GM18858 (cell line): ENCODE measurements around the gene STX10.

Source experiments
- ATAC-seq: cut with Tn5 transposase; IDR thresholded peaks from one replicate; pipeline ENCODE4 v1.9.1; 2021; ENCODE audit not compliant: unreplicated experiment

The STX10 gene

DNA sequence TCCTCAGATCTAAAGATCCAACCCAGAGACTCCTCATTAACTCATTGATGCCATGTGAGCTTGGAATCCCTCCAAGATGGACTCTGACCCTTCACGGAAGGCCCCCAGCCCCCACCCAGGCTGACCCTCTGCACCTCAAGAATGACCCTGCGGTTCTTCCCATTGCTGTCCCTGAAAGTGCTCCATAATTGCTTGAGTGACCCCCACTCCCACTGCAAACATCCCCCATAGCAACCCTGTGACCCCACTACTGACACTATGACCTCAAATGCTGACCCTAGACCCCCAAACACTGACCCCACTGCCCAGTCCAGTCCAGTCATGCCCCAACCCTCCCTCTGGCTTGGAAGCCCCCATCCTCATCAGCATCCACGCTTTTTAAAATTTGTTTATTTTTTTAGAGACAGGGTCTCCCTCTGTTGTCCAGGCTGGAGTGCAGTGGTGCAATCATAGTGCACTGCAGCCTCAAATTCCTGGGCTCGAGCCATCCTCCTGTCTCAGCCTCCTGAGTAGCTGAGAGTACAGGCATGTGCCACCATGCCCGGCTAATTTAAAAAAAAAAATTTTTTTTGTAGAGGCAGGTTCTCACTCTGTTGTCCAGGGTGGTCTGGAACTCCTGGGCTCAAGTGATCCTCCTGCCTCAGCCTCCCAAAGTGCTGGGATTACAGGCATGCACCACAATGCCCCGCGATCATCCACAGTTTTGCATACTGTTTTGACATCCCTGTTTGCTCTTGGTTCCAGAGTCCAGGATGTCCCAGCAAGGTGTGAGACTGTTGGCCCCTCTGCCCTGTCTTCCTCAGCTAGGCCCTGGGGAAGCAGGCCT is 48.4 kb downstream of the STX10 start:
- ATAC-seq: no peak

GRCh38 chr19:13100841-13101589 is 49.2 kb downstream of the STX10 start:
- no peak for ATAC-seq

DNA sequence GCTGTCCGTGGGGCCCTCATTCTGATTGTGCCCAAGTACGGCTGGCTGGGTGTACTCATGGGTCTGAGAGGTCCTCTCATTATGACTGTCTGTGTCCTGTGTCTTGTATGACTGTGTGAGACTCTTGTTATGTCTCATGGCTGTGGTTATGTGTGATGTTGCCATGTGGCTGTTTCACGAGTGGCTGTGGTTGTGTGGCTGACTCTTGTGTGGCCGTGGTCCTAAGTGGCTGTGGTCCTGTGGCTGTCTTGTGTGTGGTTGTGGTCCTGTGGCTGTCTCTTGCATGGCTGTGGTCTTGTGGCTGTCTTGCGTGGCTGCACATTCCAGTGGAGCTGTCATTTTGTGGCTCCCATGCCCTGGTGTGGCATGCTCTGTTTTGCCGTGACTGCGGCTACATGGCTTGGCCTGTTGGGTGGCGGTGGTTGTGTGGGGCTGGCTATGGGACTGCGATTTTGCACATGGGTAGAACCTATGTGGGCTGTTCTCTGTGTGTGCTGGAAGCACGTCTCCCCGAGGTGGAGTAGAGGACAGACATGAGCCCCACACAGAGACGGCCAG is 50.1 kb downstream of the STX10 start:
- no peak for ATAC-seq

- ATAC-seq: no peak
Measured at GRCh38 chr19:13099073-13099999, 50.8 kb downstream of the STX10 start.

DNA sequence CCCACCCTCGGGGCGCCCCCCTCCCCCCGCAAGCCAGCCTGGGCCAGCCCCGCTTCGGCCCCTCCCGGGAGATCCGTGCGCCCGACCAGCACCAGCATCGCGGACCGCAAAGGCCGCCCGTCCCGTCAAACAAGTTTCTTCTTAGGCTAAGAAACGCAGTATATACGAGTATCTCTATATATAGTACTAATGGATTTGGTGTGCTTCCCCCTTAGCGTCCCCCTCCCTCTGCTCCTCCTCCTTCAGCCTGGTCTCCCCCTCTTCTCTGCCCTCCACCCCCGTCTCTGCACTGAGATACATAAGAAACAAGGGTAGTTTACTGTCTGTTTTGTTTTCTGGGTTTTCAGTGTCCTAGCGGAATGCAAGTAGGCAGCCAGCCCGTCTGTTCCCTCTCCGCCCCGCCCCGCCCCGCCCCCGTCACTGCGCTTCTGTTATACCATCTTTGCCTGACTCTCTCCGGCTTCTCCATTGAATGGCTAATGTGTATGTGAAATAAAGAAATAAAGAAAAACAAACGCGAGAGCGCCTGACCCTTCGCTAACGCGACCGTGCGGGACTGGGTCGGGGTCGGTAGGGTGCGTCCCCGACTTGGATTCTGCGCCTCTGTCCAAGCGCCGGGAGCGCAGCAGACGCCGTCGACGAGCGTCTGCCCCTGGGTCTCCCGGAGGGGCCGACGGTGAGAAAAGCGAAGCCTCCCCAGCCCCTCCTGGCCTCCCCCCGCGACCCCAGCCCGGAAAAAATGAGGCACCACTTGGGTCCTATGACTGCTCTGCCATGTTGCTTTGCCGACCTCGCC is 51.7 kb downstream of the STX10 start:
- ATAC-seq: no peak

DNA sequence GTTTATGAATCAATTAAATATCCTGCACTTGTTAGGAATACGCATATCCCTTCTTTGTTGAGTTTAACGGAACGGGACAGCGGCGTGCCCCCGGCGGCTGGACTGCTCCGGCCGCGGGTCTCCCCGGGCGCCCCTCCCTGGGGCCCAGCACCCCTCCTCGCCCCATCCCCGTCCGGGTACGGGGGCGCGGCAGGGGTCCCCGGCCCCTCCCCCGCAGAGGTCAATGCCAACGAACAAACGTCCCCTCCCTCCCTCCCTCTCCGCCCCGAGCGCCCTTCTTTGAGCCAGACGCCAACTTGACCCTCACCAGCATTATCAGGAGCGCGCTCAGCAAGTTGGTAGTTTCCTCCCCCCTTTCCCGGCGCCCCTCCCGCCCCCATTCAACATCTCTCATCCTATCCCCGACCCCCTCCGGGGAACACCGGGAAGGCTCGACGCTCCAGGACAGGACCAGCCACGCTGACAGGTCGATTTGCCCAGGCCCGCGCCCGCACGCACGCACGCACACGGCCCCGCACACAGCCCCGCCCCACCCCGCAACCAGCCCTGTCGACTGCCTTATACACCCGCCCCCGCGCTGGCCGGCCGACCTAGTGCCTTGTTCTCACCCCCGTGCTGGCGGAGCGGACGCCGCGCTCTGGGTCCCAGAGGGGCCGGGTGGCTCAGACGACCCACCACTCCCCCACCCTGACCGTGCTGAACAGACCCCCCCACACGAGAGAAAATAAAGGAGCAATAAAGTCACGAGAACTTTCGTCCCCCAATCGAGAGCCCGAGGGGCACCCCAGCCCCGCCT is 52.5 kb downstream of the STX10 start:
- ATAC-seq: no peak

GRCh38 chr19:13097033-13097462 is 53.1 kb downstream of the STX10 start:
- ATAC-seq: no peak

GRCh38 chr19:13095934-13096927 is 53.9 kb downstream of the STX10 start:
- no peak for ATAC-seq

- no peak for ATAC-seq
Measured at GRCh38 chr19:13095393-13095784, 54.8 kb downstream of the STX10 start.

- ATAC-seq: no peak
Measured at GRCh38 chr19:13094771-13095392, 55.3 kb downstream of the STX10 start.

- no peak for ATAC-seq
Measured at GRCh38 chr19:13094106-13094504, 56.1 kb downstream of the STX10 start.
